GF-D8 (cell line): ENCODE data around the gene COX7C.

Experiments
- DNase-seq: peaks from one replicate; lab custom pipeline; 2025; lab: John Stamatoyannopoulos, UW

The COX7C gene

DNA sequence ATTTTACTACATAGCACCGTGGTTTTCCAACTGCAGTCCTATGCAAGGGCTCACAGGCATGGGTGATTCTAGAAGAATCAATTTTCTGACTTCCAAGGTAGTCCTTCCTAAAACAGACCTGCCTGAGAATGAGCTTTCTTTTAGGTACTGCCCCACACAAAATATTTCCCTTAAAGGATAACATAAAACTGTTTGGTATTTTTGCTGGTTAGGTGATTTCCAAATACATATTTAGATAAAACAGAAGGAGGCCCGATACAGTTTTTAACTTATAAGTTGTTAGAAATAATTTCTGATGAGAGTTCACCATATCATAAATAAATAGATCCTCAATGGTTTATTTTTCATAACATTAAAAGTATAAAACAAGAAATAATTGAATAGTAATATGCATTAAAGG is 46.4 kb downstream of the COX7C start:
- no peak for DNase-seq

- DNase-seq: no peak
Observed at GRCh38 chr5:86665984-86666760, 48.4 kb downstream of the COX7C start.

DNA sequence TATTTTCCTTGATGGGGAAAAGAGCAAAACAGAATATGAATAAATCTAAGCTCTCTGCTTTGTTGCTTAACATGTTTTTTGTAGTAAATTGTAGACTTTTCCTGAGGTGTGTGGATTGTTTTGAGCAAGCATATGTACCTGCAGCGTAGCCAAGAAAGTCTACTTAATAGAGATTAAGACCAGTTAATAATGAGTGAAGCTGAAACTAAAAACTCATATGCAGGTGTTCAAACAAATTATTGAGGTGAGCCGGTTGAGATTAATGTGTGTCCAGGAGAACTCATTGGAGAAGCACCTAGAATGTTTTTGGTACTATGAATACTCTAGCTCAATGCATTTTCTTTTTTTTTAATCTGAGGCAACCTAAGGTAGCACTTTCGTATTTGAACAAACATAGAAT is 49.2 kb downstream of the COX7C start:
- no peak for DNase-seq
